Immature natural killer cell (primary cell): ENCODE results near the gene CERT1. TPM values are rescaled to one million over a fixed set of nuclear protein-coding genes. Genes with fewer than 3 reads are reported as not detected.
A peak's percentile ranks its signal among the peaks of the same experiment; 100 is the strongest.
"Not testable (repeated sequence)": the region's sequence is repeated elsewhere in the genome, so short reads cannot be mapped to it uniquely, and the experiment has no call there.

Experiments
- DNase-seq, 3 donors: peaks; one replicate each; pipeline ENCODE4 v3.0.0; 2022; ENCODE audit warnings: mixed read lengths in 1 of 3
- H3K27ac Mint-ChIP-seq, 6 donors: one replicate each; pipeline ENCODE4 v1.8.0; 2020; ENCODE audit warnings: mixed read lengths in 6 of 6, mild to moderate bottlenecking in 5 of 6, inconsistent platforms in 4 of 6, moderate library complexity in 3 of 6
- H3K27me3 Mint-ChIP-seq, 3 donors: one replicate each; pipeline ENCODE4 v1.8.0; 2020 to 2021; ENCODE audit warnings: low read depth in 3 of 3, mild to moderate bottlenecking in 3 of 3, mixed read lengths in 3 of 3, moderate library complexity in 3 of 3, inconsistent platforms in 1 of 3
- H3K36me3 Mint-ChIP-seq, 3 donors: one replicate each; pipeline ENCODE4 v1.8.0; 2020; ENCODE audit warnings: mixed read lengths in 3 of 3, inconsistent platforms in 2 of 3, mild to moderate bottlenecking in 2 of 3
- H3K4me1 Mint-ChIP-seq, 2 donors: one replicate each; pipeline ENCODE4 v1.8.0; 2020; ENCODE audit warnings: inconsistent platforms in 2 of 2, mild to moderate bottlenecking in 2 of 2, mixed read lengths in 2 of 2, moderate library complexity in 1 of 2
- H3K4me3 Mint-ChIP-seq, 5 donors: one replicate each; pipeline ENCODE4 v1.8.0; 2020; ENCODE audit warnings: mild to moderate bottlenecking in 5 of 5, mixed read lengths in 5 of 5, inconsistent platforms in 3 of 5, moderate library complexity in 3 of 5
- H3K9me3 Mint-ChIP-seq, 6 donors: one replicate each; pipeline ENCODE4 v1.8.0; 2020; ENCODE audit warnings: mild to moderate bottlenecking in 6 of 6, mixed read lengths in 6 of 6, inconsistent platforms in 4 of 6, moderate library complexity in 3 of 6
- polyA plus RNA-seq, 3 donors: library from polyadenylated mRNA; unstranded; fragments of 300-500 nt; fragmentation: Illumina TruSeq; gene quantifications; one replicate each; pipeline ENCODE4 v1.2.3, GENCODE V29; 2021

Gene CERT1
- 10 to 100 TPM in 2 of 3 donors, 1 to 10 TPM in 1; 8.2 to 22.0 (median 11.7) TPM for polyA plus RNA-seq

DNA sequence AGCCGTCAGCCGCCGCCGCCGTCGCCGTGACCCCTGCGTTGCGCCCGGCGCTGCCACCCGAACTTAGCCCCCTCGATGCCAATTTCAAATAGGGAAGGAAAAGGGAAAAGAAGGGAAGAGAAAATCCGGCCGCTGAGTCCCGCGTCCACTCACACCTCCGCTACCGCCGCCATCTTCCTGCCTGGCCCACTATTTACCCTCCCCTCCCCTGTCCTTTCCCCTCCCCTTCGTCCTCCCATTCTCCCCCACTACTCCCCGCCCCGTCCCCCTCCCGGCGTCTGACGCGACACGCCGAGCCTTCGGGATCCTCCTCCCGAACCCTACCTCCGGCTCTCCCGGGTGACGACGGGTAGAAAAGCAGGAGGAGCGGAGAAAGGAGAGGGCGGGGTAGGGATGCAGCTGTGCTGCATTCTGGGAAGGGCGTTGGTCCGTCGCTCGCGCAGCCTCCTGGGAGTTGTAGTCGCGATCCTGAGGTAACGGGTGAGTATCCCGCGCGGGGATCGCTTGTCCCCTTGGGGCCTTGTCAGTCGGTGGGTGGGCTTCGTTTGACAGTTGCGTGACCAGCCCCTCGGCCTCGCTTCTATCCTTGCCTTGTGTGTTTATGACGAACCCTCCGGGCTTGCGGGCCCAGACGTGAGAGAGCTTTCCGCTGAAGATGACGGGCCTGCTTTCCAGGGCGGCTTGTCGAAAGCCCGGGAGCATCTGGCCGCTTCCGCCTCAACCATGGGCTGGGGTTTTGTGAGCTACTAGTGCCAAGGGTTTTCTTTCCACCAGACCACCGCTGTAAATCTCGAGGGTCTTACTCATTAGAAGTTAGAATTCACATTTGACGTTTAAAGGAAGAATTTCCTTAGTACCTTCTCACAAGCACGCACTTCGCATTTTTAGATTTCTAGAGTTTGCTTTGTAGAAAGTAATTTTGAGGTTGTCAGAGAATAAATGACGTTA, at the start of gene CERT1, which contains the start of gene POLK:
TSS of gene CERT1 (minus strand) at position 195 of the 948 bp plus-strand sequence. CDS start 422 bp downstream, outside the sequence.
TSS of gene POLK (plus strand) at position 457 of the 948 bp plus-strand sequence.
- Mint-ChIP-seq H3K4me1 (peaks cover 42 to 58% of the 10 kb centered on the region in 2 donors), H3K9me3 (no peaks in the 10 kb centered on the region)
- DNase-seq: peak; percentile 80 to 83 (median 83)

DNA sequence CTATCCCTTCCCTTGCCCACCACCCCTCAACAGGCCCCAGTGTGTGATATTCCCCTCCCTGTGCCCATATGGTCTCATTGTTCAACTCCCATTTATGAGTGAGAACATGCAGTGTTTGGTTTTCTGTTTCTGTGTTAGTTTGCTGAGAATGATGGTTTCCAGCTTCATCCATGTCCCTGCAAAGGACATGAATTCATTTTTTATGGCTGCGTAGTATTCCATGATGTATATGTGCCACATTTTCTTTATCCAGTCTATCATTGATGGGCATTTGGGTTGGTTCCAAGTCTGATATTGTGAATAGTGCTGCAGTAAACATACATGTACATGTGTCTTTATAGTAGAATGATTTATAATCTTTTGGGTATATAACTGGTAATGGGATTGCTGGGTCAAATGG, 49.2 kb upstream of the CERT1 start:
- peaks cover 10 to 34% of the 10 kb centered on the region in 2 donors for H3K4me1 Mint-ChIP-seq
- H3K4me3 Mint-ChIP-seq: not testable (repeated sequence)

More for the DNA sequence above, at the start of gene CERT1, which contains the start of gene POLK:
- Mint-ChIP-seq H3K4me3 (peak within 1 kb of the TSS; percentile 89 to 97 (median 95)), H3K36me3 (no peaks in the 10 kb centered on the region), H3K27me3 (peaks cover 0 to 3% (median 0%) of the 10 kb centered on the region in 3 donors), H3K27ac (peak within 1 kb of the TSS; percentile 85 to 96 (median 92))

GRCh38 chr5:75558981-75559632, 47.7 kb upstream of the CERT1 start:
- no peak for DNase-seq
- Mint-ChIP-seq H3K27ac (peak overlapping the region in 1 of 6 donors; percentile 62), H3K4me3 (no peak overlapping the region), H3K4me1 (peaks cover 10 to 25% of the 10 kb centered on the region in 2 donors), H3K9me3 (peaks cover 6 to 16% (median 9%) of the 10 kb centered on the region in 6 donors), H3K36me3 (peaks cover 20 to 39% (median 32%) of the 10 kb centered on the region in 3 donors), H3K27me3 (peaks cover 0 to 3% (median under 1%) of the 10 kb centered on the region in 3 donors)

More for the DNA sequence above, 49.2 kb upstream of the CERT1 start:
- not testable (repeated sequence) for H3K27ac Mint-ChIP-seq, H3K27me3 Mint-ChIP-seq, DNase-seq
- H3K36me3 Mint-ChIP-seq: peaks cover 18 to 37% (median 32%) of the 10 kb centered on the region in 3 donors
- peaks cover 8 to 19% (median 13%) of the 10 kb centered on the region in 6 donors for H3K9me3 Mint-ChIP-seq

GRCh38 chr5:75558221-75558620, 46.8 kb upstream of the CERT1 start:
- H3K4me1 Mint-ChIP-seq: peaks cover 7 to 18% of the 10 kb centered on the region in 2 donors

GRCh38 chr5:75553358-75553757, 41.9 kb upstream of the CERT1 start:
- Mint-ChIP-seq H3K9me3 (no peaks in the 10 kb centered on the region), H3K27me3 (peaks cover 0 to 2% (median 0%) of the 10 kb centered on the region in 3 donors), H3K27ac (no peak overlapping the region), H3K36me3 (peaks cover 19 to 30% (median 22%) of the 10 kb centered on the region in 3 donors), H3K4me3 (no peak overlapping the region), H3K4me1 (peaks cover 0 to 8% of the 10 kb centered on the region in 2 donors)
- DNase-seq: no peak

More at GRCh38 chr5:75558221-75558620, 46.8 kb upstream of the CERT1 start:
- no peak for DNase-seq
- peaks cover 19 to 33% (median 28%) of the 10 kb centered on the region in 3 donors for H3K36me3 Mint-ChIP-seq
- H3K4me3 Mint-ChIP-seq: no peak overlapping the region
- H3K9me3 Mint-ChIP-seq: peaks cover 0 to 7% (median under 1%) of the 10 kb centered on the region in 6 donors
- H3K27ac Mint-ChIP-seq: no peak overlapping the region
- H3K27me3 Mint-ChIP-seq: peaks cover 0 to 2% (median 0%) of the 10 kb centered on the region in 3 donors

DNA sequence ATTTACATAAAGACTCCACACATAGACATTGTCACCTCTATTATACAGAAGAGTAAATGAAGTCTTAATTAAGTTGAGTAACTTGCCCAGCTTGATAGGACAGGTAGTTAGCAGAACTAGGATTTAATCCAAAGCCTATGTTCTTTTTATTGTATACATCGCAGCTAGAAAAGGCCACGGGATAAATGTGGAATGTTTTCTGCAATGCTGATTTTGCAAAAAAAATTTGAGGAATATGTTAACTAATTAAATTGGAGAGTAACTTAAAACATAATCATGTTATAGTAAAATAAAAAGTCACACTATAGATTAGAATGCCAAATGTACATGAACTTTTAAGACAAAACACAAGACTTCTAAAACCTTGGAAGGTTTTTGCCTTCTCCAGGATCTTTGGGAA, 41.3 kb upstream of the CERT1 start:
- Mint-ChIP-seq H3K36me3 (peaks cover 15 to 30% (median 22%) of the 10 kb centered on the region in 3 donors), H3K27me3 (peaks cover 0 to under 1% (median 0%) of the 10 kb centered on the region in 3 donors), H3K4me3 (no peak overlapping the region), H3K27ac (no peak overlapping the region), H3K4me1 (peaks cover 0 to 7% of the 10 kb centered on the region in 2 donors), H3K9me3 (no peaks in the 10 kb centered on the region)
- no peak for DNase-seq

DNA sequence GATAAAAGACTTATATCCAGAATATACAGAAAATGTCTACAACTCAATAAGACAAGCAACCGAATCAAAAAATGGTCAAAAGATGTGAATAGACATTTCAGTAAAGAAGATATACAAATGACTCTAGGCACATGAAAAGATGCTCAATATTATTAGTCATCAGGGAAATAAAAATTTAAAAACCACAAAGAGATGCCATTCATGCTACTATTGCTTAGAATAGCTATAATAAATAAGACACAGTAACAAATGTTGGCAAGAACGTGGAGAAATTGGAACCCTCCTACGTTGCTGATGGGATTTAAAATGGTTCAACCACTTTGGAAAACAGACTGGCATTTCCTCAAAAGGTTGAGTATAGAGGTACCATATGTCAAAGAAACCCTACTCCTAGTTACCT, 40.0 kb upstream of the CERT1 start:
- no peaks in the 10 kb centered on the region for H3K9me3 Mint-ChIP-seq
- no peaks in the 10 kb centered on the region for H3K27me3 Mint-ChIP-seq
- H3K4me1 Mint-ChIP-seq: no peaks in the 10 kb centered on the region
- no peak for DNase-seq
- H3K36me3 Mint-ChIP-seq: peaks cover 8 to 23% (median 15%) of the 10 kb centered on the region in 3 donors
- H3K4me3 Mint-ChIP-seq: no peak overlapping the region
- H3K27ac Mint-ChIP-seq: no peak overlapping the region

DNA sequence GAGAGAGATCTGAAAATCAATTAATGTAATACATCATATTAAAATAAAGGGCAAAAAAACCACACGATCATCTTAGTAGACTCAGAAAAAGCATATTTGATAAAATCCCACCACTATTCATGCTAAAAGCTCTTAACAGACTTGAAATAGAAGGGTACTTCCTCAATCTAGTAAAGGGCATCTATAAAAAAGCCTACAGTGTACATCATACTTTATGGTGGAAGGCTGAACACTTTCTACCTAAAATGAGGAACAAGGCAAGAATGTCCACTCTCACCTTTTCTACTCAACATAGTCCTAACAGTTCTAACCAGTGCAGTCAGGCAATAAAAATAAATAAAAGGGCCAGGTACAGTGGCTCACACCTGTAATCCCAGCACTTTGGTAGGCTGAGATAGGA, 39.2 kb upstream of the CERT1 start:
- H3K4me3 Mint-ChIP-seq: no peak overlapping the region
- H3K36me3 Mint-ChIP-seq: peaks cover 8 to 23% (median 15%) of the 10 kb centered on the region in 3 donors
- no peaks in the 10 kb centered on the region for H3K4me1 Mint-ChIP-seq
- H3K27me3 Mint-ChIP-seq: no peaks in the 10 kb centered on the region
- H3K27ac Mint-ChIP-seq: no peak overlapping the region
- H3K9me3 Mint-ChIP-seq: no peaks in the 10 kb centered on the region
- DNase-seq: no peak

DNA sequence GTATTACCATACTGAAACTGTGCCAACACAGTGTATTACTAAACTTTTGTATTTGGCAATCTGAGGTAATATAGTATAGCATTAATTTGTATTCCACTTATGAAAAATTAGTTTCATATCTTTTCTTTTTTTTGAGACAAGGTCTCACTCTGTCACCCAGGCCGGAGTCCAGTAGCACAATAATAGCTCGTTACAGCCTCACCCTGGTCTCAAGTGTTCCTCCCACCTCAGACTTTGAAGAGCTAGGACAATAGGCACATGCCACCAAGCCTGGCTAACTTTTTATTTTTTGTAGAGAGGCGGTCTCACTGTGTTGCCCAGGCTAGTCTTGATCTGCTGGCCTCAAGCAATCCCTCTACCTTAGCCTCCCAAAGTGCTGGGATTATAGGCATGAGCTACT, 36.4 kb upstream of the CERT1 start:
- Mint-ChIP-seq H3K9me3 (no peaks in the 10 kb centered on the region), H3K27me3 (no peaks in the 10 kb centered on the region), H3K4me3 (no peak overlapping the region), H3K36me3 (peaks cover 0 to 9% (median 0%) of the 10 kb centered on the region in 3 donors), H3K27ac (no peak overlapping the region), H3K4me1 (no peaks in the 10 kb centered on the region)
- DNase-seq: no peak

DNA sequence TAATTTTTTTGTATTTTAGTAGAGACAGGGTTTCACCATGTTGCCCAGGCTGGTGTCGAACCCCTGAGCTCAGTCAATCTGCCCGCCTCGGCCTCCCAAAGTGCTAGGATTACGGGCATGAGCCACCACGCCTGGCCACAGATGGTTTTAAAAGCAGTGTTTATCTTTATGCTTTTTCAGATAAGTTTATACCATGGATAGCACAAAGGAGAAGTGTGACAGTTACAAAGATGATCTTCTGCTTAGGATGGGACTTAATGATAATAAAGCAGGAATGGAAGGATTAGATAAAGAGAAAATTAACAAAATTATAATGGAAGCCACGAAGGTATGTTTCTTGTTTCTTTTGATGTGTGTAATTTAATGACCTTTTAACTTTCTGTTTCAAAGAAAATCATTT, 35.4 kb upstream of the CERT1 start:
- no peak overlapping the region for H3K27ac Mint-ChIP-seq
- no peaks in the 10 kb centered on the region for H3K4me1 Mint-ChIP-seq
- peaks cover 0 to 9% (median 0%) of the 10 kb centered on the region in 3 donors for H3K36me3 Mint-ChIP-seq
- no peak overlapping the region for H3K4me3 Mint-ChIP-seq
- no peak for DNase-seq
- H3K27me3 Mint-ChIP-seq: no peaks in the 10 kb centered on the region
- no peaks in the 10 kb centered on the region for H3K9me3 Mint-ChIP-seq

GRCh38 chr5:75545131-75545530, 33.7 kb upstream of the CERT1 start:
- Mint-ChIP-seq H3K9me3 (no peaks in the 10 kb centered on the region), H3K36me3 (peaks cover 0 to 2% (median 0%) of the 10 kb centered on the region in 3 donors), H3K27me3 (no peaks in the 10 kb centered on the region), H3K4me1 (no peaks in the 10 kb centered on the region), H3K27ac (no peak overlapping the region), H3K4me3 (no peak overlapping the region)
- DNase-seq: no peak

DNA sequence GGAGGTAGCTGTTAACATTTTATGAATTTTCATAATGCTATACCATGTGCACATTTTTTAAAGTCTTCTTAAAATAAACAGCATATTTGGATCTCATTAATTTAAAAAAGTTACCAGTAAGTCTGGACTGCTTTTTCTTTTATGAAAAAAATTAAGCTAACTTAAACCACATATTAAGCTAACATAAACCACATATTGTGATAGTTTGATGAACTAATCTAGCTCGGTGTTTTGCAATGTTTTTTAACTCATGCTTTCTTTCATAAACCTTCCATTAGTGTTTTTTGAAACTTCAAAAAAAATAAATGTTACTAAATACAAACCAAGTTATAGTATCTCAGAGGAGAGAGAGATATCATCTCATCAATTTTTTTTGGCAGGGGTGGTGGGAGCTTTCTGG, 26.8 kb upstream of the CERT1 start:
- Mint-ChIP-seq H3K36me3 (peaks cover 14 to 25% (median 23%) of the 10 kb centered on the region in 3 donors), H3K9me3 (peaks cover 3 to 15% (median 8%) of the 10 kb centered on the region in 6 donors), H3K4me3 (no peak overlapping the region), H3K27me3 (peaks cover 0 to 2% (median 2%) of the 10 kb centered on the region in 3 donors), H3K27ac (no peak overlapping the region), H3K4me1 (peaks cover 12 to 16% of the 10 kb centered on the region in 2 donors)
- DNase-seq: no peak

- Mint-ChIP-seq H3K9me3 (peaks cover 3 to 15% (median 8%) of the 10 kb centered on the region in 6 donors), H3K27ac (no peak overlapping the region), H3K4me1 (peaks cover 12 to 16% of the 10 kb centered on the region in 2 donors), H3K36me3 (peaks cover 19 to 30% (median 28%) of the 10 kb centered on the region in 3 donors), H3K27me3 (peaks cover 0 to 5% (median 2%) of the 10 kb centered on the region in 3 donors), H3K4me3 (no peak overlapping the region)
- no peak for DNase-seq
These were observed 25.4 kb upstream of the CERT1 start for GRCh38 chr5:75536694-75537360.
